ENCODE results near the gene ALG14.
A peak's percentile ranks its signal among the peaks of the same experiment; 100 is the strongest.
"Not testable (repeated sequence)": the region's sequence is repeated elsewhere in the genome, so short reads cannot be mapped to it uniquely, and the experiment has no call there.

ALG14 gene

GRCh38 chr1:95072532-95073419, at the start of gene ALG14:
Gene ALG14, minus strand, starts transcription at chr1:95072951. Its CDS starts 53 bp downstream, at chr1:95072898.
- peak; percentile 97 for DNase-seq (ENCODE audit: low spot score)

GRCh38 chr1:95122151-95122697, 49.5 kb upstream of the ALG14 start:
- DNase-seq (ENCODE audit: low spot score) = no peak

- peak; percentile 31 for DNase-seq (ENCODE audit: low spot score)
Observed at GRCh38 chr1:95119273-95119672, 46.5 kb upstream of the ALG14 start.

GRCh38 chr1:95118710-95119109, 46.0 kb upstream of the ALG14 start:
- DNase-seq (ENCODE audit: low spot score) = no peak

GRCh38 chr1:95118067-95118499, 45.3 kb upstream of the ALG14 start:
- peak; percentile 9 for DNase-seq (ENCODE audit: low spot score)

GRCh38 chr1:95117207-95118066, 44.7 kb upstream of the ALG14 start, which contains the start of gene TLCD4:
Gene TLCD4, plus strand, starts transcription at chr1:95117355. Its CDS starts 26,547 bp downstream, at chr1:95143902.
- peak; percentile 58 for DNase-seq (ENCODE audit: low spot score)

- DNase-seq (ENCODE audit: low spot score) = peak; percentile 84
Observed at GRCh38 chr1:95116580-95117206, 43.9 kb upstream of the ALG14 start.

- DNase-seq (ENCODE audit: low spot score) = no peak
Observed at GRCh38 chr1:95115708-95116137, 43.0 kb upstream of the ALG14 start.

GRCh38 chr1:95113684-95114083, 40.9 kb upstream of the ALG14 start:
- no peak for DNase-seq (ENCODE audit: low spot score)

- no peak for DNase-seq (ENCODE audit: low spot score)
Observed at GRCh38 chr1:95111014-95111413, 38.3 kb upstream of the ALG14 start.

- no peak for DNase-seq (ENCODE audit: low spot score)
Observed at GRCh38 chr1:95108792-95109191, 36.0 kb upstream of the ALG14 start.

GRCh38 chr1:95098196-95098595, 25.4 kb upstream of the ALG14 start:
- DNase-seq (ENCODE audit: low spot score) = no peak

GRCh38 chr1:95097426-95097825, 24.7 kb upstream of the ALG14 start:
- no peak for DNase-seq (ENCODE audit: low spot score)

- no peak for DNase-seq (ENCODE audit: low spot score)
Observed at GRCh38 chr1:95096218-95096841, 23.6 kb upstream of the ALG14 start.

GRCh38 chr1:95095833-95096217, 23.1 kb upstream of the ALG14 start:
- no peak for DNase-seq (ENCODE audit: low spot score)

GRCh38 chr1:95094923-95095322, 22.2 kb upstream of the ALG14 start:
- DNase-seq (ENCODE audit: low spot score) = no peak

GRCh38 chr1:95093296-95093695, 20.5 kb upstream of the ALG14 start:
- DNase-seq (ENCODE audit: low spot score) = no peak

GRCh38 chr1:95092891-95093290, 20.1 kb upstream of the ALG14 start:
- DNase-seq (ENCODE audit: low spot score) = not testable (repeated sequence)

GRCh38 chr1:95091290-95091689, 18.5 kb upstream of the ALG14 start:
- DNase-seq (ENCODE audit: low spot score) = not testable (repeated sequence)

- no peak for DNase-seq (ENCODE audit: low spot score)
Observed at GRCh38 chr1:95089650-95090287, 17.0 kb upstream of the ALG14 start.

GRCh38 chr1:95088303-95088702, 15.6 kb upstream of the ALG14 start:
- no peak for DNase-seq (ENCODE audit: low spot score)
